Ishikawa (cell line): ENCODE results near the gene TNFRSF1A.

Experiments
- CEBPB ChIP-seq: IDR thresholded peaks from 2 replicates; pipeline ENCODE4 v1.6.1; 2012
- CREB1 ChIP-seq: IDR thresholded peaks from 2 replicates; pipeline ENCODE4 v1.6.1; 2012; ENCODE audit warnings: low read depth
- EGR1 ChIP-seq: IDR thresholded peaks from 2 replicates; pipeline ENCODE4 v1.6.1; 2012
- EP300 ChIP-seq: IDR thresholded peaks from 2 replicates; pipeline ENCODE4 v1.6.1; 2012; ENCODE audit warnings: borderline replicate concordance
- FOXM1 ChIP-seq: IDR thresholded peaks from 2 replicates; pipeline ENCODE4 v1.6.1; 2012; ENCODE audit warnings: low read depth, borderline replicate concordance
- NFIC ChIP-seq: IDR thresholded peaks from 2 replicates; pipeline ENCODE4 v1.6.1; 2012
- RAD21 ChIP-seq: IDR thresholded peaks from 2 replicates; pipeline ENCODE4 v1.6.1; 2012; ENCODE audit warnings: low read depth
- TAF1 ChIP-seq: IDR thresholded peaks from 2 replicates; pipeline ENCODE4 v1.6.1; 2012; ENCODE audit warnings: low read depth, mild to moderate bottlenecking
- TCF12 ChIP-seq: IDR thresholded peaks from 2 replicates; pipeline ENCODE4 v1.6.1; 2012; ENCODE audit warnings: low read depth
- TEAD4 ChIP-seq: IDR thresholded peaks from 2 replicates; pipeline ENCODE4 v1.6.1; 2012
- YY1 ChIP-seq: IDR thresholded peaks from 2 replicates; pipeline ENCODE4 v1.6.1; 2012; ENCODE audit warnings: low read depth
- ZBTB7A ChIP-seq: IDR thresholded peaks from 2 replicates; pipeline ENCODE4 v1.6.1; 2012; ENCODE audit warnings: low read depth
- TF ChIP-seq, protein P1 (sequence below): IDR thresholded peaks from 2 replicates; pipeline ENCODE4 v1.6.1; 2012; ENCODE audit warnings: low read depth, mild to moderate bottlenecking
- TF ChIP-seq, protein P2 (sequence below): IDR thresholded peaks from 2 replicates; pipeline ENCODE4 v1.6.1; 2012
- TF ChIP-seq, protein P3 (sequence below): IDR thresholded peaks from 2 replicates; pipeline ENCODE4 v1.6.1; 2012

TNFRSF1A gene

DNA sequence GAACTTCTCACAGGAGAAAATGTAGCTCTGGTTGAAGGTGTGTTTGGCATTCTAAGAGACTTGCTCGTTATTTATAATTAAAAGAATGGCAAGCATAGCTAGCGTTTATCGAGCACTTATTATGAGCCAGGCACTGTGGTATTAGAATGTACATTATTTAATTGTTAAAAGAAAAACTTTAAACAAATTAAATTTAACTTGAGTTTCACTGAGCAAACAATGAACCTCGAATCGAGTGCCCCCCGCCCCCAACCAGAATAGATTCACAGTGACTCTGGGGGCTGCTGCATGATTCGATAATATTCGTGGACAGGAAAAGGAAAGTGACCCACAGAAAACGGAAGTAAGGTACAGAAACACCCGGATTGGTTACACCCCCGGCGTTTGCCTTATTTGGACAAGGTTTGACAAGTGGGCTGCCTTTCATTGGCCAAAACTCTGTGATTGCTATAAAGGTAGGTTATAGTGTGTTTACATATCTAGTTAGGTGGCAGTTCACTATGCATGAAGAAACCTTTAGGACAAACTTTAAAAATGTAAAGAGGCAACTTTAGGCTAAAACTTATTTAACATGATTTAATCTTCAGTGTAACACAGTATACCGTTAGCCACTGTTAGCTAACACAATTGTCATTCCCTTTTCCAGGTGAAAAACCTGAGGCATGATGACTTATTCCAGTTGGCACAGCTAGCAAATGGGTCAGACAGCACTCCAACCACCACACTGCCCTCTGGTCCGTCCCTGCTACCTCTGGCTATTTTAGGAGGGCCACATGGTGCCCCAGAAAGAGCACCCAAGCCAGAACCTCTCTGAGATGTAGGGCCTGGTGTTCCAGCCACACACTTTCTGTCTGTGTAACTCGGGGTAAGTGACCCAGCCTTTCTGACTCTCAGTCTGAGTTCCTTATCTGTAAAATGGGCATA, 26.4 kb upstream of the TNFRSF1A start:
- no peak for TF ChIP-seq EGR1
- TF ChIP-seq ZBTB7A = no peak
- no peak for TF ChIP-seq CREB1
- TF ChIP-seq, protein P1, sequence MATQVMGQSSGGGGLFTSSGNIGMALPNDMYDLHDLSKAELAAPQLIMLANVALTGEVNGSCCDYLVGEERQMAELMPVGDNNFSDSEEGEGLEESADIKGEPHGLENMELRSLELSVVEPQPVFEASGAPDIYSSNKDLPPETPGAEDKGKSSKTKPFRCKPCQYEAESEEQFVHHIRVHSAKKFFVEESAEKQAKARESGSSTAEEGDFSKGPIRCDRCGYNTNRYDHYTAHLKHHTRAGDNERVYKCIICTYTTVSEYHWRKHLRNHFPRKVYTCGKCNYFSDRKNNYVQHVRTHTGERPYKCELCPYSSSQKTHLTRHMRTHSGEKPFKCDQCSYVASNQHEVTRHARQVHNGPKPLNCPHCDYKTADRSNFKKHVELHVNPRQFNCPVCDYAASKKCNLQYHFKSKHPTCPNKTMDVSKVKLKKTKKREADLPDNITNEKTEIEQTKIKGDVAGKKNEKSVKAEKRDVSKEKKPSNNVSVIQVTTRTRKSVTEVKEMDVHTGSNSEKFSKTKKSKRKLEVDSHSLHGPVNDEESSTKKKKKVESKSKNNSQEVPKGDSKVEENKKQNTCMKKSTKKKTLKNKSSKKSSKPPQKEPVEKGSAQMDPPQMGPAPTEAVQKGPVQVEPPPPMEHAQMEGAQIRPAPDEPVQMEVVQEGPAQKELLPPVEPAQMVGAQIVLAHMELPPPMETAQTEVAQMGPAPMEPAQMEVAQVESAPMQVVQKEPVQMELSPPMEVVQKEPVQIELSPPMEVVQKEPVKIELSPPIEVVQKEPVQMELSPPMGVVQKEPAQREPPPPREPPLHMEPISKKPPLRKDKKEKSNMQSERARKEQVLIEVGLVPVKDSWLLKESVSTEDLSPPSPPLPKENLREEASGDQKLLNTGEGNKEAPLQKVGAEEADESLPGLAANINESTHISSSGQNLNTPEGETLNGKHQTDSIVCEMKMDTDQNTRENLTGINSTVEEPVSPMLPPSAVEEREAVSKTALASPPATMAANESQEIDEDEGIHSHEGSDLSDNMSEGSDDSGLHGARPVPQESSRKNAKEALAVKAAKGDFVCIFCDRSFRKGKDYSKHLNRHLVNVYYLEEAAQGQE = no peak
- TF ChIP-seq YY1 = no peak
- TF ChIP-seq TCF12 = no peak
- TF ChIP-seq, protein P2, sequence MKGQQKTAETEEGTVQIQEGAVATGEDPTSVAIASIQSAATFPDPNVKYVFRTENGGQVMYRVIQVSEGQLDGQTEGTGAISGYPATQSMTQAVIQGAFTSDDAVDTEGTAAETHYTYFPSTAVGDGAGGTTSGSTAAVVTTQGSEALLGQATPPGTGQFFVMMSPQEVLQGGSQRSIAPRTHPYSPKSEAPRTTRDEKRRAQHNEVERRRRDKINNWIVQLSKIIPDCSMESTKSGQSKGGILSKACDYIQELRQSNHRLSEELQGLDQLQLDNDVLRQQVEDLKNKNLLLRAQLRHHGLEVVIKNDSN = no peak
- no peak for TF ChIP-seq TEAD4
- no peak for TF ChIP-seq CEBPB
- TF ChIP-seq, protein P3, sequence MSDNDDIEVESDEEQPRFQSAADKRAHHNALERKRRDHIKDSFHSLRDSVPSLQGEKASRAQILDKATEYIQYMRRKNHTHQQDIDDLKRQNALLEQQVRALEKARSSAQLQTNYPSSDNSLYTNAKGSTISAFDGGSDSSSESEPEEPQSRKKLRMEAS = no peak
- TF ChIP-seq RAD21 = no peak
- TF ChIP-seq TAF1 = no peak
- no peak for TF ChIP-seq EP300
- TF ChIP-seq FOXM1 = no peak
- TF ChIP-seq NFIC = no peak

DNA sequence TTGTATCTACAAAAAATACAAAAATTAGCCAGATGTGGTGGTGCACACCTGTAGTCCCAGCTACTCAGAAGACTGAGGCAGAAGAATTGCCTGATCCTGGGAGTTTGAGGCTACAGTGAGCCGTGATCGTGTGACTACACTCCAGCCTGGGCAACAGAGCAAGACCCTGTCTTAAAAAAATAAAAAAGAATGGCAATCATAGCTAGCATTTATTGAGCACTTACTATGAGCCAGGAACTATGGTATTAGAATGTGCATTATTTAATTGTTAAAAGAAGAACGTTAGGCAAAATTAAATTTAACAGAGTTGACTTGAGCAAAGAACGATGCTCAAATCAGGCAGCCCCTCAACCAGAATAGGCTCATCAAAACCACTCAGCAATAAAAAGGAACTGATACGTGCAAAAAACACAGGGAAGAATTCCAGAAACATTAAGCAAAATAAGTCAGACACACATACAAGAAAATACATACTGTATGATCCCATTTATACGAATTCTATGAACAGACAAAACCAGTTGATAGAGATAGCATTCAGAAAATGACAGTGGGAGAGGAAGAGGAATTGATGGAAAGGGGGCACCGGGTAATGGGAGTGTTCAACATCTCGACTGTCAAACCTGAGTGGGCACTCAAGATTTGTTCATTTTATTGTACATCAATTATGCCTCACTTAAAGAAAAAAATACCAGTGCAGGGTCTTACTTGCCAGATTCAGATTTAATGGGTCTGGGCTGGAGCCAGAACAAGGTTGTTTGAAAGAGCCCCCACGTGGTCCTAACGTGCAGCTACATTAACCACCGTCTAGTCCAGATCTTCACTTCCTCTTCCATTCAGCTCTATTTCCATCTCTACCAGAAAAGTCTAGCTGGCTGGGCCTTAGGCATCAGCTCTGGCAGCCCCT, 25.4 kb upstream of the TNFRSF1A start:
- no peak for TF ChIP-seq TEAD4
- no peak for TF ChIP-seq RAD21
- no peak for TF ChIP-seq EGR1
- TF ChIP-seq FOXM1 = no peak
- no peak for TF ChIP-seq NFIC
- no peak for TF ChIP-seq EP300
- TF ChIP-seq TAF1 = no peak

DNA sequence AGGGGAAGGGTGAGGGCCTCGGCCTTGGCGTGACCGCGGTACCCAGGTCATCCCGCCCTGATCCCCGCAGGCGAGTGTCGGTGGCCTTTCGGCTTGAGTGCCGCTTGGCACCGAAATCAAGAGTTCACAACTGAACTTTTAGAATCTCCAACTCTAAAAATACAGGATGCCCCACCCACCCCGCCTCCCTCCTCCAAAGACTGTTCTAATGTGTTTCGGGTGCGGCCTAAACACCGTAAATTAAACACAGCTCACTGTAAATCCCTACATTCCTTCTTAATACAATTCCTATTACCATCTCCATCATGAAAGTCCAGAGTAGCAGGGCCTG, 22.1 kb upstream of the TNFRSF1A start:
- TF ChIP-seq EP300 (peak; percentile 50; the same call in 1 of the 2 replicates), TEAD4 (no peak)

DNA sequence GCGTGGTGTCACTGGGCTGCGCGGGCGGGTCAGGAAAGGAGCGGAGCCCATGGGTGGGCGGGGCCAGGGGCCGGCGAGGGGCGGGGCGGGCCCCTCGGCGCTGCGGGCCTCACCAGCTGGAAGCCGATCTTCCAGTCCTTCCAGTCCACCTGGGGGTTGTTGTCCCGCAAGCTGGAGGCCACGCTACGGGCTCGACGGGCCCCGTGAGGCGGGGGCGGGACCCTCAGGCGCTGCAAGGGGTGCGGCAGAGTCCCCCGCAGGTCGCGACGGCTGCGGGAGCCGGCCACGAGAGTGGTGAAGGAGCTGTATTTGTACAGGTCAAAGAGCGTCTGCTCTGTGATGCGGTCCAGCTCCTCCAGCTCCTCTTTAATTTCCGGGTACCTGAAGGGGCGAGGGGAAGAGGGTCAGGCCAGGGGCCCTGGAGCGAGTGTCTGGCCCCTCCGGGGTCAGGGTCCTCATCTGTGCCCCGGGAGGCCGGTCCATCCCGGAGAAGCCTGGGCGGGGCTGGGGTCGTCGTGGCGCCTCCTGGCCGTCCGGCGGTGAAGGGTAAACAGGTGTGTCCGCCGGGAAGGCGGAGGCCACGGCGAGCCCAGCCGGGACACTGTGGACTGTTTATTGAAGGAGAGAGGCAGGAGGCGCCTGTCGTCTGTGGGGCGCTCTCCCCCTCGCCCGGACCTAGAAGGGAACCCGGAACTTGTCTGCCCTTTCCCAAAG, 21.6 kb upstream of the TNFRSF1A start:
- TF ChIP-seq EGR1 (peak; percentile 73), NFIC (no peak), EP300 (peak; percentile 64), YY1 (peak; percentile 37; the same call in 1 of the 2 replicates), CREB1 (no peak), TCF12 (peak; percentile 88), CEBPB (no peak), RAD21 (no peak; the same call in 1 of the 2 replicates), TAF1 (peak; percentile 45), FOXM1 (peak; percentile 70), ZBTB7A (peak; percentile 98), TEAD4 (peak; percentile 69)
- TF ChIP-seq, protein P2 = 0 out of 2 replicates have a peak, but pooled peaks have one; percentile 20
- TF ChIP-seq, protein P3 = peak; percentile 79
- TF ChIP-seq, protein P1 = peak; percentile 63

DNA sequence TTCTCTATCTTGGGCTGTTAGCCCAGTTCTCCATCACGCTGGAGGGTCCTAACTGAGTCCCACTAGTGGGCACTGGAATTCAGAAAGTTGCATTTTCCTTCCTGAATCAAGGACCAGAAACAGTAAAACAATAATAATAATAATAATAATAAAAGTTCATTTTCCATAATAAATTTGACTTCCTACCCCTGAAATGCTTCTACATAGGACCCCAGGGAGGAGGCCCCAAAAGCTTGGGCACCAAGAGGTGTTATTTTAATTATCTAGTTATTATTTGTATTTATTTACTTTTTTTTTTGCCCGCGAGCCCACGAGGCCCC, 21.1 kb upstream of the TNFRSF1A start:
- TF ChIP-seq, protein P1 = no peak
- TF ChIP-seq EGR1 (no peak), TCF12 (no peak), NFIC (no peak), RAD21 (no peak), TEAD4 (no peak), TAF1 (no peak), CREB1 (no peak), YY1 (no peak), ZBTB7A (no peak), FOXM1 (no peak), EP300 (no peak)
- TF ChIP-seq, protein P3 = no peak
- TF ChIP-seq, protein P2 = no peak
